K562 (cell line): Measurements from ENCODE around the gene PRRC2C. TPM values are rescaled to one million over a fixed set of nuclear protein-coding genes. Genes with fewer than 3 reads are reported as not detected.

Experiments used
- ATAC-seq: fragments of 200-7000 bp; cut with Tn5 transposase; 3 replicates; pipeline ENCODE4 v1.9.1; 2020; ENCODE audit warnings: moderate library complexity
- BruUV-seq: library from RNA; stranded (reverse); fragments of 400-500 nt; replicated peaks from 2 replicates; lab custom pipeline; 2021; lab: Mats Ljungman, UMichigan
- CTCF ChIA-PET: fragments of 300-600 bp; formaldehyde crosslinking; extraction: SDS; loops from one replicate; lab custom pipeline; 2021; ENCODE audit warnings: low intra/inter-chr PET ratio; lab: Yijun Ruan, JAX
- POLR2A ChIA-PET: fragments of 300-600, 350-650 bp; sonication (Branson Sonifier 250); formaldehyde crosslinking; extraction: SDS; loops from one replicate; lab custom pipeline; 2021; ENCODE audit warnings: antibody characterized with exemption, inconsistent platforms; lab: Yijun Ruan, JAX
- DNase-seq, 4 experiments: peaks; one replicate each; pipeline versions ENCODE4 v3.0.0 to v3.0.0-alpha.2; 2011 to 2018; ENCODE audit warnings: low spot score in 3 of 4, mixed read lengths in 3 of 4; ENCODE audit errors: extremely low read depth in 1 of 4
- FAIRE-seq: peaks from 2 replicates; lab custom pipeline; 2011; peaks lifted over from hg19 to GRCh38; lab: Jason Lieb, UNC
- H2AFZ ChIP-seq: 2 replicates; pipeline ENCODE4 v1.6.0; 2011; ENCODE audit warnings: low read depth, low read length, control low read depth, inconsistent platforms
- H3K27ac ChIP-seq: fragments of 200-600 bp; 3 replicates; pipeline ENCODE4 v1.8.0; 2011; ENCODE audit warnings: low read depth, mild to moderate bottlenecking, control low read depth, inconsistent platforms, low read length, moderate library complexity, mixed read lengths; ENCODE audit errors: extremely low read depth
- H3K27me3 ChIP-seq, 2 experiments: fragments of 300-600 bp in 1 of 2; 2 replicates in 1 of 2; 3 replicates in 1 of 2; pipeline versions ENCODE4 v1.6.0 to v1.8.0; 2011; ENCODE audit warnings: inconsistent platforms in 2 of 2, low read length in 2 of 2, mild to moderate bottlenecking in 1 of 2, mixed read lengths in 1 of 2, moderate library complexity in 1 of 2; ENCODE audit not compliant: control insufficient read depth in 2 of 2, insufficient read depth in 2 of 2
- H3K36me3 ChIP-seq: fragments of 300-600 bp; 3 replicates; pipeline ENCODE4 v1.8.0; 2011; ENCODE audit warnings: mild to moderate bottlenecking, low read length, inconsistent platforms; ENCODE audit not compliant: control insufficient read depth, insufficient read depth
- H3K4me1 ChIP-seq, 2 experiments: fragments of 200-600 bp in 1 of 2; replicated peaks in 1 of 2; 2 replicates in 1 of 2; 3 replicates in 1 of 2; pipeline versions ENCODE4 v1.5.1 to v1.8.0; 2011; ENCODE audit warnings: inconsistent platforms in 2 of 2, low read length in 2 of 2, mild to moderate bottlenecking in 1 of 2, mixed read lengths in 1 of 2, moderate library complexity in 1 of 2; ENCODE audit not compliant: control insufficient read depth in 2 of 2, insufficient read depth in 2 of 2
- H3K4me2 ChIP-seq: 2 replicates; pipeline ENCODE4 v1.6.1; 2011; ENCODE audit warnings: low read length, control low read depth, inconsistent platforms, mixed read lengths; ENCODE audit not compliant: insufficient read depth
- H3K4me3 ChIP-seq: fragments of 200-600 bp; sonication (generic), shearing (Covaris generic); 2 replicates; pipeline ENCODE4 v1.5.1; 2016; ENCODE audit warnings: control low read depth, inconsistent platforms
- H3K79me2 ChIP-seq: fragments of 200-600 bp; 3 replicates; pipeline ENCODE4 v1.8.0; 2011; ENCODE audit warnings: low read length, inconsistent platforms; ENCODE audit not compliant: control insufficient read depth, insufficient read depth
- H3K9ac ChIP-seq, 2 experiments: 2 replicates each; pipeline versions ENCODE4 v1.6.0 to v1.6.1; 2011; ENCODE audit warnings: low read depth in 2 of 2, low read length in 2 of 2, control low read depth in 1 of 2, inconsistent platforms in 1 of 2, mild to moderate bottlenecking in 1 of 2, mixed read lengths in 1 of 2; ENCODE audit not compliant: insufficient read depth in 1 of 2
- H3K9me1 ChIP-seq: one replicate; pipeline ENCODE4 v1.6.0; 2011; ENCODE audit warnings: inconsistent platforms, mild to moderate bottlenecking, low read length, moderate library complexity; ENCODE audit not compliant: control insufficient read depth, insufficient read depth
- H3K9me3 ChIP-seq: replicated peaks from 2 replicates; pipeline ENCODE4 v1.5.1; 2011; ENCODE audit warnings: low read depth, low read length, inconsistent platforms; ENCODE audit not compliant: control insufficient read depth, insufficient read depth
- H4K20me1 ChIP-seq: replicated peaks from 2 replicates; pipeline ENCODE4 v1.6.1; 2011; ENCODE audit warnings: low read length, inconsistent platforms, mixed read lengths; ENCODE audit not compliant: control insufficient read depth, insufficient read depth
- C11orf30 ChIP-seq: fragments of 450-650 bp; IDR thresholded peaks from 2 replicates; pipeline ENCODE4 v1.6.1; 2016; ENCODE audit warnings: low read depth, mild to moderate bottlenecking
- CBX1 ChIP-seq: sonication (generic); IDR thresholded peaks from 2 replicates; pipeline ENCODE4 v1.6.1; 2016; ENCODE audit warnings: antibody characterized with exemption, low read depth, mild to moderate bottlenecking
- CHCHD3 ChIP-seq: fragments of 250-450 bp; sonication (Bioruptor Pico); IDR thresholded peaks from 2 replicates; pipeline ENCODE4 v2.1.2; 2022; ENCODE audit warnings: mild to moderate bottlenecking
- EP300 ChIP-seq: IDR thresholded peaks from 2 replicates; pipeline ENCODE4 v1.6.1; 2012; ENCODE audit warnings: low read length, improper control_type of control experiment
- KHSRP ChIP-seq: fragments of 450-650 bp; IDR thresholded peaks from 2 replicates; pipeline ENCODE4 v1.6.1; 2017
- MEIS2 ChIP-seq: fragments of 450-650 bp; IDR thresholded peaks from 2 replicates; pipeline ENCODE4 v1.6.1; 2014; ENCODE audit warnings: mild to moderate bottlenecking; ENCODE audit not compliant: partially characterized antibody
- NELFE ChIP-seq: IDR thresholded peaks from 2 replicates; pipeline ENCODE4 v1.6.1; 2011; ENCODE audit warnings: mild to moderate bottlenecking; ENCODE audit not compliant: insufficient read depth, insufficient read length
- SMARCA4 ChIP-seq: fragments of 450-650 bp; IDR thresholded peaks from 2 replicates; pipeline ENCODE4 v1.6.1; 2016
- TCF3 ChIP-seq: sonication (generic); formaldehyde crosslinking; IDR thresholded peaks from 2 replicates; pipeline ENCODE4 v1.4.0; 2020; ENCODE audit warnings: mild to moderate bottlenecking, missing genetic modification reagents
- ZNF134 ChIP-seq: fragments of 250-450 bp; sonication (Bioruptor Pico); conservative IDR thresholded peaks from 2 replicates; pipeline ENCODE4 v1.4.0; 2020
- ZNF316 ChIP-seq: fragments of 450-650 bp; IDR thresholded peaks from 2 replicates; pipeline ENCODE4 v1.6.1; 2016
- ZNF589 ChIP-seq: fragments of 200-800 bp; sonication (Bioruptor generic); IDR thresholded peaks from 2 replicates; pipeline ENCODE4 v1.6.1; 2016; ENCODE audit warnings: low read depth, missing genetic modification characterization, missing compliant biosample characterization
- ZNF668 ChIP-seq: fragments of 250-450 bp; sonication (Bioruptor Pico); IDR thresholded peaks from 2 replicates; pipeline ENCODE4 v1.8.0; 2022; ENCODE audit warnings: mild to moderate bottlenecking, inconsistent platforms
- ZNF778 ChIP-seq: fragments of 450-650 bp; formaldehyde crosslinking; IDR thresholded peaks from 2 replicates; pipeline ENCODE4 v1.4.0; 2020; ENCODE audit warnings: mild to moderate bottlenecking, moderate library complexity
- WGBS: fragments of 100-300 bp; shearing (Covaris generic); methylation state at CpG from one replicate; pipeline ENCODE4 v1.1.6; 2016; ENCODE audit warnings: low coverage, mixed read lengths; ENCODE audit not compliant: insufficient coverage; ENCODE audit errors: missing lambda C conversion rate; 5-methylcytosine and 5-hydroxymethylcytosine counted together
- in situ Hi-C: fragments of 300-500 bp; cut with MboI; formaldehyde crosslinking; loops from 4 replicates; pipeline ENCODE4 v1.15.0; 2018; ENCODE audit warnings: inconsistent platforms, mixed read lengths
- intact Hi-C: fragments of 100-400 bp; cut with micrococcal nuclease; formaldehyde crosslinking; loops from 2 replicates; pipeline ENCODE4 v1.14.2; 2022
- polyA plus RNA-seq, 8 experiments: library from polyadenylated mRNA; depleted of rRNA in 4 of 8; stranded (reverse) in 5 of 8; unstranded in 3 of 8; fragments of >200 nt; fragmentation: Nextera tagmentation in 2 of 8; fragmentation: Illumina TruSeq in 1 of 8; extraction: Ambion mirVana in 2 of 8; extraction: Trizol in 1 of 8; gene quantifications; 2 replicates each; pipeline versions ENCODE4 v1.2.1 to v1.2.3, GENCODE V29; 2011 to 2014; ENCODE audit warnings: inconsistent platforms in 1 of 8, missing spikeins in 1 of 8
- total RNA-seq, 7 experiments: library from RNA; depleted of rRNA in 6 of 7; stranded (reverse); fragments of >200 nt in 6 of 7; fragmentation: Illumina TruSeq in 2 of 7; extraction: Trizol in 2 of 7; gene quantifications; 2 replicates each; pipeline versions ENCODE4 v1.2.1 to v1.2.3, GENCODE V29; 2011 to 2021; ENCODE audit warnings: low replicate concordance in 1 of 7
- TF ChIP-seq, protein P1 (sequence below): fragments of 200-800 bp; sonication (Bioruptor generic); IDR thresholded peaks from 2 replicates; pipeline ENCODE4 v1.6.1; 2016; ENCODE audit warnings: missing genetic modification characterization, missing compliant biosample characterization
- TF ChIP-seq, protein P2 (sequence below): sonication (generic); formaldehyde crosslinking; IDR thresholded peaks from 2 replicates; pipeline ENCODE4 v1.8.1; 2023; ENCODE audit warnings: mild to moderate bottlenecking, missing genetic modification reagents
- TF ChIP-seq, protein P3 (sequence below): IDR thresholded peaks from 2 replicates; pipeline ENCODE4 v1.6.1; 2011; ENCODE audit not compliant: insufficient read length; ENCODE audit errors: extremely low read depth
- TF ChIP-seq, protein P4 (sequence below): fragments of 250-450 bp; sonication (Bioruptor Pico); IDR thresholded peaks from 2 replicates; pipeline ENCODE4 v1.8.0; 2021; ENCODE audit warnings: moderate library complexity, mild to moderate bottlenecking, inconsistent platforms

Gene PRRC2C
- total and polyA plus RNA-seq, 9 of the 15 experiments (the other 6 are each of a cell fraction or from before 2014, with no cell fraction given), result 61.9 to 237 (median 105) TPM

- DNase-seq (no peak), ATAC-seq (no peak), FAIRE-seq (no peak)
- Histone ChIP-seq H3K4me3 (no peak overlapping the region), H3K79me2 (no peaks in the 10 kb centered on the region), H3K9me3 (no peaks in the 10 kb centered on the region), H3K4me1 (no peaks in the 10 kb centered on the region), H3K9ac (no peak overlapping the region), H3K27me3 (no peaks in the 10 kb centered on the region), H2AFZ (no peak overlapping the region), H3K27ac (no peak overlapping the region), H4K20me1 (no peaks in the 10 kb centered on the region), H3K36me3 (peaks cover 87% of the 10 kb centered on the region), H3K4me2 (no peak overlapping the region), H3K9me1 (no peaks in the 10 kb centered on the region)
- intact Hi-C loops (no loop called here), in situ Hi-C loops (no loop called here)
- CTCF ChIA-PET, result no interaction called here
- no TSS peak for BruUV-seq
- POLR2A ChIA-PET, result no interaction called here
- 88% methylated on average over 2 of the region's 2 CpGs for WGBS
- no peak for TF ChIP-seq KHSRP
- TF ChIP-seq ZNF668, result no peak
- TF ChIP-seq, protein P1, sequence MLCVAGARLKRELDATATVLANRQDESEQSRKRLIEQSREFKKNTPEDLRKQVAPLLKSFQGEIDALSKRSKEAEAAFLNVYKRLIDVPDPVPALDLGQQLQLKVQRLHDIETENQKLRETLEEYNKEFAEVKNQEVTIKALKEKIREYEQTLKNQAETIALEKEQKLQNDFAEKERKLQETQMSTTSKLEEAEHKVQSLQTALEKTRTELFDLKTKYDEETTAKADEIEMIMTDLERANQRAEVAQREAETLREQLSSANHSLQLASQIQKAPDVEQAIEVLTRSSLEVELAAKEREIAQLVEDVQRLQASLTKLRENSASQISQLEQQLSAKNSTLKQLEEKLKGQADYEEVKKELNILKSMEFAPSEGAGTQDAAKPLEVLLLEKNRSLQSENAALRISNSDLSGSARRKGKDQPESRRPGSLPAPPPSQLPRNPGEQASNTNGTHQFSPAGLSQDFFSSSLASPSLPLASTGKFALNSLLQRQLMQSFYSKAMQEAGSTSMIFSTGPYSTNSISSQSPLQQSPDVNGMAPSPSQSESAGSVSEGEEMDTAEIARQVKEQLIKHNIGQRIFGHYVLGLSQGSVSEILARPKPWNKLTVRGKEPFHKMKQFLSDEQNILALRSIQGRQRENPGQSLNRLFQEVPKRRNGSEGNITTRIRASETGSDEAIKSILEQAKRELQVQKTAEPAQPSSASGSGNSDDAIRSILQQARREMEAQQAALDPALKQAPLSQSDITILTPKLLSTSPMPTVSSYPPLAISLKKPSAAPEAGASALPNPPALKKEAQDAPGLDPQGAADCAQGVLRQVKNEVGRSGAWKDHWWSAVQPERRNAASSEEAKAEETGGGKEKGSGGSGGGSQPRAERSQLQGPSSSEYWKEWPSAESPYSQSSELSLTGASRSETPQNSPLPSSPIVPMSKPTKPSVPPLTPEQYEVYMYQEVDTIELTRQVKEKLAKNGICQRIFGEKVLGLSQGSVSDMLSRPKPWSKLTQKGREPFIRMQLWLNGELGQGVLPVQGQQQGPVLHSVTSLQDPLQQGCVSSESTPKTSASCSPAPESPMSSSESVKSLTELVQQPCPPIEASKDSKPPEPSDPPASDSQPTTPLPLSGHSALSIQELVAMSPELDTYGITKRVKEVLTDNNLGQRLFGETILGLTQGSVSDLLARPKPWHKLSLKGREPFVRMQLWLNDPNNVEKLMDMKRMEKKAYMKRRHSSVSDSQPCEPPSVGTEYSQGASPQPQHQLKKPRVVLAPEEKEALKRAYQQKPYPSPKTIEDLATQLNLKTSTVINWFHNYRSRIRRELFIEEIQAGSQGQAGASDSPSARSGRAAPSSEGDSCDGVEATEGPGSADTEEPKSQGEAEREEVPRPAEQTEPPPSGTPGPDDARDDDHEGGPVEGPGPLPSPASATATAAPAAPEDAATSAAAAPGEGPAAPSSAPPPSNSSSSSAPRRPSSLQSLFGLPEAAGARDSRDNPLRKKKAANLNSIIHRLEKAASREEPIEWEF (CRISPR knock-in tag), result no peak
- TF ChIP-seq MEIS2, result no peak
- TF ChIP-seq, protein P2, sequence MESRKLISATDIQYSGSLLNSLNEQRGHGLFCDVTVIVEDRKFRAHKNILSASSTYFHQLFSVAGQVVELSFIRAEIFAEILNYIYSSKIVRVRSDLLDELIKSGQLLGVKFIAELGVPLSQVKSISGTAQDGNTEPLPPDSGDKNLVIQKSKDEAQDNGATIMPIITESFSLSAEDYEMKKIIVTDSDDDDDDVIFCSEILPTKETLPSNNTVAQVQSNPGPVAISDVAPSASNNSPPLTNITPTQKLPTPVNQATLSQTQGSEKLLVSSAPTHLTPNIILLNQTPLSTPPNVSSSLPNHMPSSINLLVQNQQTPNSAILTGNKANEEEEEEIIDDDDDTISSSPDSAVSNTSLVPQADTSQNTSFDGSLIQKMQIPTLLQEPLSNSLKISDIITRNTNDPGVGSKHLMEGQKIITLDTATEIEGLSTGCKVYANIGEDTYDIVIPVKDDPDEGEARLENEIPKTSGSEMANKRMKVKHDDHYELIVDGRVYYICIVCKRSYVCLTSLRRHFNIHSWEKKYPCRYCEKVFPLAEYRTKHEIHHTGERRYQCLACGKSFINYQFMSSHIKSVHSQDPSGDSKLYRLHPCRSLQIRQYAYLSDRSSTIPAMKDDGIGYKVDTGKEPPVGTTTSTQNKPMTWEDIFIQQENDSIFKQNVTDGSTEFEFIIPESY (CRISPR knock-in tag), result no peak
- no peak for TF ChIP-seq C11orf30
- TF ChIP-seq ZNF134 (CRISPR knock-in tag), result no peak
- TF ChIP-seq TCF3, result no peak
- no peak for TF ChIP-seq ZNF778 (CRISPR knock-in tag)
- TF ChIP-seq, protein P3, sequence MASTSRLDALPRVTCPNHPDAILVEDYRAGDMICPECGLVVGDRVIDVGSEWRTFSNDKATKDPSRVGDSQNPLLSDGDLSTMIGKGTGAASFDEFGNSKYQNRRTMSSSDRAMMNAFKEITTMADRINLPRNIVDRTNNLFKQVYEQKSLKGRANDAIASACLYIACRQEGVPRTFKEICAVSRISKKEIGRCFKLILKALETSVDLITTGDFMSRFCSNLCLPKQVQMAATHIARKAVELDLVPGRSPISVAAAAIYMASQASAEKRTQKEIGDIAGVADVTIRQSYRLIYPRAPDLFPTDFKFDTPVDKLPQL, result no peak
- no peak for TF ChIP-seq ZNF316
- no peak for TF ChIP-seq EP300
- no peak for TF ChIP-seq CBX1
- no peak for TF ChIP-seq SMARCA4
- TF ChIP-seq, protein P4, sequence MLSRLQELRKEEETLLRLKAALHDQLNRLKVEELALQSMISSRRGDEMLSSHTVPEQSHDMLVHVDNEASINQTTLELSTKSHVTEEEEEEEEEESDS (CRISPR knock-in tag), result no peak
- TF ChIP-seq CHCHD3 (CRISPR knock-in tag), result no peak
- TF ChIP-seq ZNF589, result no peak
- no peak for TF ChIP-seq NELFE
Observed at GRCh38 chr1:171570295-171570694, 85.0 kb downstream of the PRRC2C start.
